Esophagus muscularis mucosa (tissue), 4 donors: ENCODE results near the gene POMT1. TPM values are rescaled to one million over a fixed set of nuclear protein-coding genes. Genes with fewer than 3 reads are reported as not detected.

Source experiments
- DNase-seq: peaks from one replicate; pipeline ENCODE4 v3.0.0-alpha.2; 2017; ENCODE audit errors: extremely low spot score
- H3K27ac ChIP-seq, 4 donors: fragments of 200-600 bp; sonication (generic); replicated peaks in 1 of 4; 1 replicate in 3 of 4; 2 replicates in 1 of 4; pipeline ENCODE4 v1.5.1; 2016 to 2019; ENCODE audit warnings: mild to moderate bottlenecking in 1 of 4
- H3K27me3 ChIP-seq, 4 donors: fragments of 200-600 bp; sonication (generic); one replicate each; pipeline versions ENCODE4 v1.5.1 to v1.6.0; 2016 to 2019
- H3K36me3 ChIP-seq, 4 donors: fragments of 200-600 bp; sonication (generic); one replicate each; pipeline ENCODE4 v1.5.1; 2016 to 2019
- H3K4me1 ChIP-seq, 4 donors: fragments of 200-600 bp; sonication (generic); one replicate each; pipeline ENCODE4 v1.5.1; 2016 to 2019
- H3K4me3 ChIP-seq, 4 donors: fragments of 200-600 bp; sonication (generic); 1 replicate in 2 of 4; 2 replicates in 2 of 4; pipeline ENCODE4 v1.5.1; 2016 to 2019; ENCODE audit warnings: mild to moderate bottlenecking in 4 of 4, moderate library complexity in 1 of 4
- H3K9me3 ChIP-seq, 4 donors: fragments of 200-600 bp; sonication (generic); 1 replicate in 3 of 4; 2 replicates in 1 of 4; pipeline ENCODE4 v1.5.1; 2016 to 2019
- CTCF ChIP-seq, 3 experiments: fragments of 200-600 bp in 2 of 3; fragments of 450-650 bp in 1 of 3; sonication (generic) in 2 of 3; IDR thresholded peaks; one replicate each; pipeline ENCODE4 v1.5.1; 2017 to 2019; ENCODE audit warnings: antibody characterized with exemption in 3 of 3, mild to moderate bottlenecking in 2 of 3, moderate library complexity in 1 of 3
- EP300 ChIP-seq: sonication (generic); formaldehyde crosslinking; IDR thresholded peaks from one replicate; pipeline ENCODE4 v1.6.1; 2017; ENCODE audit warnings: antibody characterized with exemption
- POLR2A ChIP-seq: fragments of 450-650 bp; IDR thresholded peaks from one replicate; pipeline ENCODE4 v1.6.1; 2017; ENCODE audit warnings: antibody characterized with exemption, moderate library complexity, mild to moderate bottlenecking, low read depth
- POLR2AphosphoS5 ChIP-seq, 2 donors: sonication (generic); formaldehyde crosslinking; IDR thresholded peaks; one replicate each; pipeline ENCODE4 v1.6.1; 2017; ENCODE audit warnings: antibody characterized with exemption in 2 of 2
- WGBS: methylation state at CpG from one replicate; pipeline ENCODE4 v1.1.5; 2018; 5-methylcytosine and 5-hydroxymethylcytosine counted together
- intact Hi-C: fragments of 100-400 bp; cut with DNase I; formaldehyde crosslinking; loops from one replicate; pipeline ENCODE4 v1.15.1; 2023
- total RNA-seq, 4 donors: library from RNA; depleted of rRNA; stranded (reverse); fragments of >200 nt; gene quantifications; one replicate each; pipeline versions ENCODE4 v1.1.0 to v1.2.1, GENCODE V29; 2016

The POMT1 gene
- total RNA-seq, 4 donors from 2014 or later, result 22.6 to 39.2 (median 25.0) TPM

GRCh38 chr9:131459056-131459455 lies 43.7 kb upstream of the POMT1 start:
- Histone ChIP-seq H3K36me3 (peaks cover 48 to 99% (median 93%) of the 10 kb centered on the region in 4 donors), H3K9me3 (no peaks in the 10 kb centered on the region), H3K4me3 (no peak overlapping the region), H3K27me3 (no peaks in the 10 kb centered on the region), H3K27ac (no peak overlapping the region), H3K4me1 (no peaks in the 10 kb centered on the region)
- DNase-seq, result no peak
- 93% methylated on average over 10 of the region's 10 CpGs for WGBS
- no peak for TF ChIP-seq CTCF (IDR thresholded peaks at IDR 0.05)
- TF ChIP-seq EP300, result no peak
- TF ChIP-seq POLR2A, result no peak
- TF ChIP-seq POLR2AphosphoS5 (IDR thresholded peaks at IDR 0.05), result no peak
- intact Hi-C loops, result no loop called here

GRCh38 chr9:131461166-131461565 lies 41.6 kb upstream of the POMT1 start:
- H3K27ac ChIP-seq, result no peak overlapping the region
- H3K4me1 ChIP-seq, result no peaks in the 10 kb centered on the region
- peaks cover 50 to 99% (median 95%) of the 10 kb centered on the region in 4 donors for H3K36me3 ChIP-seq
- H3K9me3 ChIP-seq, result no peaks in the 10 kb centered on the region
- H3K4me3 ChIP-seq, result no peak overlapping the region
- TF ChIP-seq POLR2A (no peak), CTCF (IDR thresholded peaks at IDR 0.05) (no peak), POLR2AphosphoS5 (IDR thresholded peaks at IDR 0.05) (no peak), EP300 (no peak)
- DNase-seq, result no peak
- WGBS, result no CpG with 5 or more reads among the region's 1 CpG
- intact Hi-C loops, result no loop called here
- H3K27me3 ChIP-seq, result no peaks in the 10 kb centered on the region

GRCh38 chr9:131464354-131465000 lies 38.2 kb upstream of the POMT1 start:
- TF ChIP-seq POLR2AphosphoS5 (IDR thresholded peaks at IDR 0.05) (no peak), CTCF (IDR thresholded peaks at IDR 0.05) (no peak), EP300 (no peak), POLR2A (no peak)
- H3K4me1 ChIP-seq, result no peaks in the 10 kb centered on the region
- intact Hi-C loops, result no loop called here
- H3K9me3 ChIP-seq, result no peaks in the 10 kb centered on the region
- peaks cover 66 to 99% (median 95%) of the 10 kb centered on the region in 4 donors for H3K36me3 ChIP-seq
- H3K4me3 ChIP-seq, result no peak overlapping the region
- no peaks in the 10 kb centered on the region for H3K27me3 ChIP-seq
- H3K27ac ChIP-seq, result no peak overlapping the region
- DNase-seq, result no peak
- WGBS, result 80% methylated on average over 24 of the region's 24 CpGs

- Histone ChIP-seq H3K27me3 (no peaks in the 10 kb centered on the region), H3K36me3 (peaks cover 65 to 99% (median 95%) of the 10 kb centered on the region in 4 donors), H3K27ac (no peak overlapping the region), H3K9me3 (no peaks in the 10 kb centered on the region), H3K4me1 (no peaks in the 10 kb centered on the region), H3K4me3 (no peak overlapping the region)
- TF ChIP-seq CTCF (IDR thresholded peaks at IDR 0.05) (no peak), POLR2A (no peak), EP300 (no peak), POLR2AphosphoS5 (IDR thresholded peaks at IDR 0.05) (no peak)
- DNase-seq, result no peak
- intact Hi-C loops, result no loop called here
- WGBS, result 86% methylated on average over 6 of the region's 6 CpGs
These were observed 37.3 kb upstream of the POMT1 start for GRCh38 chr9:131465401-131465800.
